AG10803 (cell line): Measurements from ENCODE around the gene LMAN2.
A peak's percentile ranks its signal among the peaks of the same experiment; 100 is the strongest.
"Not testable (repeated sequence)": the region's sequence is repeated elsewhere in the genome, so short reads cannot be mapped to it uniquely, and the experiment has no call there.

Experiments
- DNase-seq: peaks from one replicate; pipeline ENCODE4 v3.0.0; 2010; ENCODE audit warnings: low read depth
- H3K4me3 ChIP-seq: 2 replicates; pipeline ENCODE4 v1.5.1; 2011; ENCODE audit warnings: mild to moderate bottlenecking, low read length, control low read depth
- CTCF ChIP-seq: conservative IDR thresholded peaks from 2 replicates; pipeline ENCODE4 v1.5.1; 2011; ENCODE audit warnings: mild to moderate bottlenecking, low read length, control low read depth, inconsistent platforms

LMAN2 gene

DNA sequence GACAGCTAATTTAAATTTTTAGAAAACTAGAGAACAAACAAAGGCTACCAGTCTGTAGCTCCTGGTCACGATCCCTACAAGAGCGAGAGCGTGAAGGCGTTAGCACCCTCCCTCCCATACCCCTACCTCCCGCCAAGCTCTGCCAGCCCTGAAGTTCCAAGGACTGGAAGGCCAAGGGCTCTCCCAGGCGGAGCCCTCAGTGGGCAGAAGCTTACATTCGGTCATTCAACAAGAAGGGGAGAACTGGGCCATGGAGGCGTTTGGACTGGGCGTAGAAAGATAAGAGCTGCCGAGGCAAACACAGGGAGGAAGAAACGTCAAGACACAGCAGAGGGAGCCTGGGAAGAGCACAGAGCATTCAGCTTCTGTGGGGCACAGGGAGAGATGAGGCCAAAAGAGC is 42.7 kb downstream of the LMAN2 start:
- H3K4me3 ChIP-seq, result no peak overlapping the region
- TF ChIP-seq CTCF, result no peak
- no peak for DNase-seq

- H3K4me3 ChIP-seq, result no peak overlapping the region
- no peak for DNase-seq
- TF ChIP-seq CTCF, result no peak
These were observed 43.7 kb downstream of the LMAN2 start for GRCh38 chr5:177307544-177308363.

- no peak overlapping the region for H3K4me3 ChIP-seq
- TF ChIP-seq CTCF, result no peak
- no peak for DNase-seq
These were observed 44.6 kb downstream of the LMAN2 start for GRCh38 chr5:177306674-177307543.

DNA sequence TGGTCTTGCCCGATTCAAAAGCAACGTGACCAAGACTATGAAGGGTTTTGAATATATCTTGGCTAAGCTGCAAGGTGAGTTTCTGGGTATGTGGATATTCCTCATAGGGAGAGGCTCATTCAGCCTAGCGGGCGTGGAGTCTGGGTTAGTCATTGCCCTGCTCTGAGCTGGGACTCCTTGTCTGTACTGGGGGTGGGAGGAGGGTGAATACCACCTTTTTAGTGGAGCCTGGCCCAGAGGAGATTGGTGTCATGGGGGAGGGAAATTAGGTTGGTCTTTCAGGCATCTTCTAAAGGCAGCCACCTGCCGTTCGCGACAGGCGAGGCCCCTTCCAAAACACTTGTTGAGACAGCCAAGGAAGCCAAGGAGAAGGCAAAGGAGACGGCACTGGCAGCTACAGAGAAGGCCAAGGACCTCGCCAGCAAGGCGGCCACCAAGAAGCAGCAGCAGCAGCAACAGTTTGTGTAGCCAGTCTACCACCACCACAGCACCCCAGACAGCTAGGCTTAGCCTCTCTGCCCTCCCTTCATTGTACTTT is 45.3 kb downstream of the LMAN2 start:
- not testable (repeated sequence) for H3K4me3 ChIP-seq

DNA sequence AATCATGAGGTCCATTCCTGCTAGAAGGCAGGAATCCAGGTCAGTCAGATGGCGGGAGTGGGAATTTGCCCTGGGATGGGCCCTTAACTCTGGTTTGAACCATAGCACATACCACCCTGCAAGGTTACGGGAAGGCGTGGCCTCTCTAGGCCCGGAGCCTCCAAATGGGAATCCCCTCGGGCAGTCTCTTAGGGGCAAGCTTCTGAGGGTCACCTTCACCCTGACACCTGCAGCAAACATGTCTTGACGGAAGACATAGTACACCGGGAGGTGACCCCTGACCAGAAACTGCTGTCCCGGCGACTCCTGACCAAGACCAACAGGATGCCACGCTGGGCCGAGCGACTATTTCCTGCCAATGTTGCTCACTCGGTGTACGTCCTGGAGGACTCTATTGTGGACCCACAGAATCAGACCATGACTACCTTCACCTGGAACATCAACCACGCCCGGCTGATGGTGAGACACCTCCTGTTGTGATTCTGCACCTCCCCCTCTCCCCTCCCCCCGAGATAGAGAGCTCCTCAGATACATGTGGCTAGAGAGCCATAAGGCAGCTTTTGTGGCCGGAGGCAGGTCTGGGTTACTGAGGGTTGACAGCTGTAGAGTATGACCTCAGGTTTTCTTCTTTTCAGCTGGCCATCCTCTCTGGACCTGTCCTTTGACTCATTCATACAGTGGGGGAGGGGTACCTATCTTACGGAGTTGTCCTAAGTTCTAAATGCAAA is 46.9 kb downstream of the LMAN2 start:
- peak overlapping the region; percentile 93 for H3K4me3 ChIP-seq
- peak; percentile 23 for DNase-seq
- no peak for TF ChIP-seq CTCF

More for the DNA sequence above, 45.3 kb downstream of the LMAN2 start:
- DNase-seq, result not testable (repeated sequence)

DNA sequence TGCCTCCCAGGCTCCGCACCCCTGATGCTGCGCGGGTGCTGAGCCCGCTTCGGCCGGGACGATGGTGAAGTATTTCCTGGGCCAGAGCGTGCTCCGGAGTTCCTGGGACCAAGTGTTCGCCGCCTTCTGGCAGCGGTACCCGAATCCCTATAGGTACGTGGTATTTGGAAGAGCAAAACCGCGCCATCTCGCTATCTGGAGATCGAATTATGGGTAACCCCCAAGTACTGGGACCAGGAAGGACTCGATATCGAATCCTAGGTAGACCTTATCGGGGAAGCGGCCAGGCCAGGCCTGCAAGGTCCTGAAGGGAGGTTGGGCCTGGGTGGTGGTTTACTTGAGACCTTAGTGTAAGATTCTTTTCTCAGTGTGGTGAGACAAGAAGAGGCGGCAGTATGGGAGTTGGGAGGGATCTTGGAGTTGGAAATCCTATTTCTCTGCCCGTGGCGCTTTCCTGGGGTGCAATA is 47.5 kb downstream of the LMAN2 start:
- peak overlapping the region; percentile 93 for H3K4me3 ChIP-seq
- no peak for TF ChIP-seq CTCF
- DNase-seq, result no peak
